ENCODE data around the gene TAB3.

Gene TAB3
- total RNA-seq = 38.8 to 60.2 (median 44.3) reads per million in 9 experiments

- Mint-ChIP-seq H3K9me3 (no peaks in the 10 kb centered on the region), H3K4me1 (ENCODE audit: low read depth in 2 of 2) (peaks cover 14 to 19% of the 10 kb centered on the region in 2 donors), H3K27ac (peak within 1 kb of the TSS; percentile 93), H3K4me3 (peak within 1 kb of the TSS; percentile 87 to 88), H3K27me3 (no peaks in the 10 kb centered on the region), H3K36me3 (ENCODE audit: insufficient read depth) (peaks cover 10% of the 10 kb centered on the region)
- ATAC-seq (replicated peaks) (peak; percentile 83), DNase-seq (peak; percentile 89 to 90 (median 90))
Measured at GRCh38 chrX:30889147-30890140, at the start of gene TAB3. Gene TAB3 (minus strand): TSS chrX:30889254. CDS start chrX:30859588, 29,666 bp downstream.

- DNase-seq = no peak
- Mint-ChIP-seq H3K9me3 (no peaks in the 10 kb centered on the region), H3K4me3 (no peak overlapping the region), H3K27me3 (no peaks in the 10 kb centered on the region), H3K36me3 (ENCODE audit: insufficient read depth) (no peaks in the 10 kb centered on the region), H3K4me1 (ENCODE audit: low read depth in 2 of 2) (no peaks in the 10 kb centered on the region), H3K27ac (no peak overlapping the region)
- ATAC-seq (replicated peaks) = no peak
Measured at GRCh38 chrX:30938295-30938694, 49.2 kb upstream of the TAB3 start.

GRCh38 chrX:30935985-30936384, 46.9 kb upstream of the TAB3 start:
- H3K27me3 Mint-ChIP-seq = no peaks in the 10 kb centered on the region
- no peak for ATAC-seq (replicated peaks)
- DNase-seq = no peak

GRCh38 chrX:30931920-30932319, 42.9 kb upstream of the TAB3 start:
- ATAC-seq (replicated peaks) (no peak), DNase-seq (no peak)
- Mint-ChIP-seq H3K4me1 (ENCODE audit: low read depth in 2 of 2) (no peaks in the 10 kb centered on the region), H3K9me3 (no peaks in the 10 kb centered on the region), H3K27ac (no peak overlapping the region), H3K27me3 (no peaks in the 10 kb centered on the region), H3K36me3 (ENCODE audit: insufficient read depth) (no peaks in the 10 kb centered on the region), H3K4me3 (no peak overlapping the region)

More at GRCh38 chrX:30935985-30936384, 46.9 kb upstream of the TAB3 start:
- Mint-ChIP-seq H3K4me3 (no peak overlapping the region), H3K36me3 (ENCODE audit: insufficient read depth) (no peaks in the 10 kb centered on the region), H3K27ac (no peak overlapping the region), H3K4me1 (ENCODE audit: low read depth in 2 of 2) (no peaks in the 10 kb centered on the region), H3K9me3 (no peaks in the 10 kb centered on the region)

- Mint-ChIP-seq H3K4me1 (ENCODE audit: low read depth in 2 of 2) (no peaks in the 10 kb centered on the region), H3K36me3 (ENCODE audit: insufficient read depth) (no peaks in the 10 kb centered on the region), H3K27ac (no peak overlapping the region), H3K4me3 (no peak overlapping the region), H3K27me3 (no peaks in the 10 kb centered on the region), H3K9me3 (no peaks in the 10 kb centered on the region)
- no peak for ATAC-seq (replicated peaks)
- DNase-seq = no peak
Measured at GRCh38 chrX:30930679-30931078, 41.6 kb upstream of the TAB3 start.

GRCh38 chrX:30930143-30930542, 41.1 kb upstream of the TAB3 start:
- ATAC-seq (replicated peaks) (no peak), DNase-seq (no peak)
- no peaks in the 10 kb centered on the region for H3K27me3 Mint-ChIP-seq
- H3K4me1 Mint-ChIP-seq (ENCODE audit: low read depth in 2 of 2) = no peaks in the 10 kb centered on the region
- no peaks in the 10 kb centered on the region for H3K36me3 Mint-ChIP-seq (ENCODE audit: insufficient read depth)
- no peaks in the 10 kb centered on the region for H3K9me3 Mint-ChIP-seq
- no peak overlapping the region for H3K4me3 Mint-ChIP-seq
- H3K27ac Mint-ChIP-seq = no peak overlapping the region

GRCh38 chrX:30920271-30920670, 31.2 kb upstream of the TAB3 start:
- DNase-seq = no peak
- H3K27me3 Mint-ChIP-seq = peaks cover 6 to 17% of the 10 kb centered on the region in 2 donors
- no peaks in the 10 kb centered on the region for H3K9me3 Mint-ChIP-seq
- no peak for ATAC-seq (replicated peaks)
- H3K4me1 Mint-ChIP-seq (ENCODE audit: low read depth in 2 of 2) = no peaks in the 10 kb centered on the region
- H3K27ac Mint-ChIP-seq = no peak overlapping the region
- H3K4me3 Mint-ChIP-seq = no peak overlapping the region
- no peaks in the 10 kb centered on the region for H3K36me3 Mint-ChIP-seq (ENCODE audit: insufficient read depth)

GRCh38 chrX:30918480-30918879, 29.4 kb upstream of the TAB3 start:
- Mint-ChIP-seq H3K4me3 (no peak overlapping the region), H3K27ac (no peak overlapping the region), H3K9me3 (no peaks in the 10 kb centered on the region), H3K4me1 (ENCODE audit: low read depth in 2 of 2) (no peaks in the 10 kb centered on the region), H3K36me3 (ENCODE audit: insufficient read depth) (no peaks in the 10 kb centered on the region), H3K27me3 (peaks cover 6 to 17% of the 10 kb centered on the region in 2 donors)
- ATAC-seq (replicated peaks) = no peak
- no peak for DNase-seq

- no peak for ATAC-seq (replicated peaks)
- Mint-ChIP-seq H3K4me1 (ENCODE audit: low read depth in 2 of 2) (no peaks in the 10 kb centered on the region), H3K9me3 (no peaks in the 10 kb centered on the region), H3K36me3 (ENCODE audit: insufficient read depth) (no peaks in the 10 kb centered on the region), H3K27me3 (no peaks in the 10 kb centered on the region), H3K27ac (no peak overlapping the region), H3K4me3 (no peak overlapping the region)
- no peak for DNase-seq
Measured at GRCh38 chrX:30913492-30913891, 24.4 kb upstream of the TAB3 start.

- Mint-ChIP-seq H3K4me3 (no peak overlapping the region), H3K4me1 (ENCODE audit: low read depth in 2 of 2) (no peaks in the 10 kb centered on the region), H3K36me3 (ENCODE audit: insufficient read depth) (no peaks in the 10 kb centered on the region), H3K9me3 (no peaks in the 10 kb centered on the region), H3K27ac (peak overlapping the region in 1 of 2 donors; percentile 28), H3K27me3 (no peaks in the 10 kb centered on the region)
- DNase-seq (no peak), ATAC-seq (replicated peaks) (no peak)
Measured at GRCh38 chrX:30910124-30910860, 21.2 kb upstream of the TAB3 start.

GRCh38 chrX:30906726-30907125, 17.7 kb upstream of the TAB3 start:
- H3K27ac Mint-ChIP-seq = no peak overlapping the region
- H3K4me3 Mint-ChIP-seq = no peak overlapping the region
- H3K4me1 Mint-ChIP-seq (ENCODE audit: low read depth in 2 of 2) = no peaks in the 10 kb centered on the region
- DNase-seq = no peak
- peaks cover 0 to 7% of the 10 kb centered on the region in 2 donors for H3K27me3 Mint-ChIP-seq
- H3K36me3 Mint-ChIP-seq (ENCODE audit: insufficient read depth) = no peaks in the 10 kb centered on the region
- ATAC-seq (replicated peaks) = no peak
- H3K9me3 Mint-ChIP-seq = no peaks in the 10 kb centered on the region

GRCh38 chrX:30905321-30905720, 16.3 kb upstream of the TAB3 start:
- Mint-ChIP-seq H3K9me3 (no peaks in the 10 kb centered on the region), H3K4me3 (no peak overlapping the region), H3K27ac (no peak overlapping the region), H3K27me3 (peaks cover 0 to 7% of the 10 kb centered on the region in 2 donors), H3K4me1 (ENCODE audit: low read depth in 2 of 2) (no peaks in the 10 kb centered on the region), H3K36me3 (ENCODE audit: insufficient read depth) (no peaks in the 10 kb centered on the region)
- ATAC-seq (replicated peaks) (no peak), DNase-seq (no peak)

- no peak overlapping the region for H3K4me3 Mint-ChIP-seq
- no peak overlapping the region for H3K27ac Mint-ChIP-seq
- ATAC-seq (replicated peaks) = no peak
- peaks cover 0 to 7% of the 10 kb centered on the region in 2 donors for H3K27me3 Mint-ChIP-seq
- no peaks in the 10 kb centered on the region for H3K4me1 Mint-ChIP-seq (ENCODE audit: low read depth in 2 of 2)
- no peak for DNase-seq
- H3K36me3 Mint-ChIP-seq (ENCODE audit: insufficient read depth) = no peaks in the 10 kb centered on the region
- H3K9me3 Mint-ChIP-seq = no peaks in the 10 kb centered on the region
Measured at GRCh38 chrX:30904632-30905031, 15.6 kb upstream of the TAB3 start.

Measured in effector memory CD8-positive, alpha-beta T cell (primary cell).